Stimulated activated CD8-positive, alpha-beta memory T cell treated with anti-CD3 and anti-CD28 coated beads, Interleukin-4, amount 100 ng/mL, for 1 hour (primary cell): Measurements from ENCODE around the gene EIF1AD.
"Not testable (repeated sequence)": the region's sequence is repeated elsewhere in the genome, so short reads cannot be mapped to it uniquely, and the experiment has no call there.

ENCODE experiments used
- DNase-seq, 2 donors: peaks; one replicate each; pipeline ENCODE4 v3.0.0-alpha.2; 2020; ENCODE audit warnings: low read depth in 2 of 2, low spot score in 1 of 2

EIF1AD gene

GRCh38 chr11:65973439-65974110 lies 28.4 kb downstream of the EIF1AD start:
- DNase-seq, result no peak

GRCh38 chr11:65972116-65972515 lies 29.8 kb downstream of the EIF1AD start:
- no peak for DNase-seq

GRCh38 chr11:65968600-65969482 lies 33.1 kb downstream of the EIF1AD start:
- DNase-seq, result no peak

GRCh38 chr11:65967329-65967934 lies 34.5 kb downstream of the EIF1AD start:
- DNase-seq, result no peak

GRCh38 chr11:65965986-65966762 lies 35.8 kb downstream of the EIF1AD start:
- DNase-seq, result no peak

GRCh38 chr11:65964906-65965305 lies 37.1 kb downstream of the EIF1AD start:
- DNase-seq, result no peak

- DNase-seq, result no peak
Measured at GRCh38 chr11:65962141-65962564, 39.8 kb downstream of the EIF1AD start.

- DNase-seq, result peak; percentile 83 to 93
Measured at GRCh38 chr11:65961267-65962140, 40.5 kb downstream of the EIF1AD start, which contains the start of gene SART1. SART1 (plus strand) TSS chr11:65961734; CDS start chr11:65961781, 47 bp downstream.

- DNase-seq, result no peak
Measured at GRCh38 chr11:65960824-65961266, 41.1 kb downstream of the EIF1AD start.

- no peak for DNase-seq
Measured at GRCh38 chr11:65958774-65959420, 43.1 kb downstream of the EIF1AD start.

- DNase-seq, result no peak
Measured at GRCh38 chr11:65958291-65958690, 43.7 kb downstream of the EIF1AD start.

GRCh38 chr11:65954771-65955170 lies 47.2 kb downstream of the EIF1AD start:
- DNase-seq, result no peak

GRCh38 chr11:65953471-65953870 lies 48.5 kb downstream of the EIF1AD start:
- DNase-seq, result no peak

GRCh38 chr11:65952052-65952521 lies 49.9 kb downstream of the EIF1AD start:
- no peak for DNase-seq

GRCh38 chr11:65951641-65952040 lies 50.3 kb downstream of the EIF1AD start:
- not testable (repeated sequence) for DNase-seq

- DNase-seq, result not testable (repeated sequence)
Measured at GRCh38 chr11:65950711-65951110, 51.2 kb downstream of the EIF1AD start.

GRCh38 chr11:65947603-65948125 lies 54.3 kb downstream of the EIF1AD start:
- no peak for DNase-seq

- no peak for DNase-seq
Measured at GRCh38 chr11:65947133-65947532, 54.8 kb downstream of the EIF1AD start.

- no peak for DNase-seq
Measured at GRCh38 chr11:65946655-65947054, 55.3 kb downstream of the EIF1AD start.
